ENCODE data around the gene CCER1.

GRCh38 chr12:90979951-90980350 is 25.0 kb upstream of the CCER1 start:
- TF ChIP-seq, protein P1, sequence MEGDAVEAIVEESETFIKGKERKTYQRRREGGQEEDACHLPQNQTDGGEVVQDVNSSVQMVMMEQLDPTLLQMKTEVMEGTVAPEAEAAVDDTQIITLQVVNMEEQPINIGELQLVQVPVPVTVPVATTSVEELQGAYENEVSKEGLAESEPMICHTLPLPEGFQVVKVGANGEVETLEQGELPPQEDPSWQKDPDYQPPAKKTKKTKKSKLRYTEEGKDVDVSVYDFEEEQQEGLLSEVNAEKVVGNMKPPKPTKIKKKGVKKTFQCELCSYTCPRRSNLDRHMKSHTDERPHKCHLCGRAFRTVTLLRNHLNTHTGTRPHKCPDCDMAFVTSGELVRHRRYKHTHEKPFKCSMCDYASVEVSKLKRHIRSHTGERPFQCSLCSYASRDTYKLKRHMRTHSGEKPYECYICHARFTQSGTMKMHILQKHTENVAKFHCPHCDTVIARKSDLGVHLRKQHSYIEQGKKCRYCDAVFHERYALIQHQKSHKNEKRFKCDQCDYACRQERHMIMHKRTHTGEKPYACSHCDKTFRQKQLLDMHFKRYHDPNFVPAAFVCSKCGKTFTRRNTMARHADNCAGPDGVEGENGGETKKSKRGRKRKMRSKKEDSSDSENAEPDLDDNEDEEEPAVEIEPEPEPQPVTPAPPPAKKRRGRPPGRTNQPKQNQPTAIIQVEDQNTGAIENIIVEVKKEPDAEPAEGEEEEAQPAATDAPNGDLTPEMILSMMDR (IDR thresholded peaks at IDR 0.05) = no peak
- TF ChIP-seq POLR2AphosphoS5 (IDR thresholded peaks at IDR 0.05; ENCODE audit: low read depth, low read length) = no peak
- TF ChIP-seq, protein P2, sequence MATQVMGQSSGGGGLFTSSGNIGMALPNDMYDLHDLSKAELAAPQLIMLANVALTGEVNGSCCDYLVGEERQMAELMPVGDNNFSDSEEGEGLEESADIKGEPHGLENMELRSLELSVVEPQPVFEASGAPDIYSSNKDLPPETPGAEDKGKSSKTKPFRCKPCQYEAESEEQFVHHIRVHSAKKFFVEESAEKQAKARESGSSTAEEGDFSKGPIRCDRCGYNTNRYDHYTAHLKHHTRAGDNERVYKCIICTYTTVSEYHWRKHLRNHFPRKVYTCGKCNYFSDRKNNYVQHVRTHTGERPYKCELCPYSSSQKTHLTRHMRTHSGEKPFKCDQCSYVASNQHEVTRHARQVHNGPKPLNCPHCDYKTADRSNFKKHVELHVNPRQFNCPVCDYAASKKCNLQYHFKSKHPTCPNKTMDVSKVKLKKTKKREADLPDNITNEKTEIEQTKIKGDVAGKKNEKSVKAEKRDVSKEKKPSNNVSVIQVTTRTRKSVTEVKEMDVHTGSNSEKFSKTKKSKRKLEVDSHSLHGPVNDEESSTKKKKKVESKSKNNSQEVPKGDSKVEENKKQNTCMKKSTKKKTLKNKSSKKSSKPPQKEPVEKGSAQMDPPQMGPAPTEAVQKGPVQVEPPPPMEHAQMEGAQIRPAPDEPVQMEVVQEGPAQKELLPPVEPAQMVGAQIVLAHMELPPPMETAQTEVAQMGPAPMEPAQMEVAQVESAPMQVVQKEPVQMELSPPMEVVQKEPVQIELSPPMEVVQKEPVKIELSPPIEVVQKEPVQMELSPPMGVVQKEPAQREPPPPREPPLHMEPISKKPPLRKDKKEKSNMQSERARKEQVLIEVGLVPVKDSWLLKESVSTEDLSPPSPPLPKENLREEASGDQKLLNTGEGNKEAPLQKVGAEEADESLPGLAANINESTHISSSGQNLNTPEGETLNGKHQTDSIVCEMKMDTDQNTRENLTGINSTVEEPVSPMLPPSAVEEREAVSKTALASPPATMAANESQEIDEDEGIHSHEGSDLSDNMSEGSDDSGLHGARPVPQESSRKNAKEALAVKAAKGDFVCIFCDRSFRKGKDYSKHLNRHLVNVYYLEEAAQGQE (IDR thresholded peaks at IDR 0.05; ENCODE audit: insufficient read depth in 1 of 2, low read depth in 2 of 2, low read length in 1 of 2) = no peak
- no peak for TF ChIP-seq TCF7L2 (IDR thresholded peaks at IDR 0.05; ENCODE audit: low read depth, low read length)

Measured in Panc1 (cell line).